NB4 (cell line): ENCODE results near the gene ADORA1.

Experiments
- DNase-seq: peaks from one replicate; pipeline ENCODE4 v3.0.0; 2010; ENCODE audit warnings: low read depth
- H3K4me3 ChIP-seq: one replicate; pipeline ENCODE4 v1.5.1; 2011; ENCODE audit warnings: mild to moderate bottlenecking, low read depth, low read length, moderate library complexity
- MYC ChIP-seq: IDR thresholded peaks from 2 replicates; pipeline ENCODE4 v1.6.1; 2011; ENCODE audit warnings: low read depth, low read length
- POLR2A ChIP-seq: IDR thresholded peaks from 2 replicates; pipeline ENCODE4 v1.6.1; 2011; ENCODE audit warnings: mild to moderate bottlenecking; ENCODE audit not compliant: insufficient read length; ENCODE audit errors: extremely low read depth
- TF ChIP-seq, protein P1 (sequence below): IDR thresholded peaks from one replicate; pipeline ENCODE4 v1.5.1; 2012; ENCODE audit warnings: low read depth, low read length
- TF ChIP-seq, protein P2 (sequence below): IDR thresholded peaks from 2 replicates; pipeline ENCODE4 v1.6.1; 2011; ENCODE audit warnings: low read depth, low read length

Gene ADORA1

DNA sequence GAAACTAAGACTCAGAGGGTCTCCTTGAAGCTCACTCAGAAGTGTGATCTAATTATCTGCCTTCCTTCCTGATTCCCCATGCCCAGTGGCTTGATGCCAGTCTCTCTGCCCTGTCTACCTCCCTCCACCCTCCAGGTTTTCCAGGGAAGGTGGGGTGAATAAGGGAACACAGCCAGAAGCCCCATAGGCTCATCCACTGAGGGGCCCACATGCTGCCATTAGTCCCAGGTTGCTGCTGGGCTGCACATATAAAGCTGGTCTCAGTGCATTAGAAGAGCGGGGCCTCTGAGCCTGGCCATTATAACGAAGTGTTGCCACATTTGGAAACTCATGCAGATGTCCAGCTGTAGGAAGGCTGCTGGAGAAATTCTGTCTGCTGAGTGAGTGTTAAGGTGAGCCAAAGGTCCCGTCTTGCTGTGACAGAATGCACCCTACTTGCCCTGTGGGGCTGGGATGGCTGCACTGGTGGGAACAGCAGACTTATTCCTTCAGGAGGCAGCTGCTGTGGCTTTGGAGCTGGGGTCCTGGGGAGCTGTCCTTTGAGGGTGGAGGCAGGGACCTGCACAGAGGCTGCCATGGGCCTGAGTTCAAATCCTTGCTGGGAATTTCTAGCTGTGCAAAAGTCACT, 2.9 kb downstream of the ADORA1 start:
- no peak for DNase-seq
- TF ChIP-seq POLR2A, result no peak
- TF ChIP-seq, protein P1, sequence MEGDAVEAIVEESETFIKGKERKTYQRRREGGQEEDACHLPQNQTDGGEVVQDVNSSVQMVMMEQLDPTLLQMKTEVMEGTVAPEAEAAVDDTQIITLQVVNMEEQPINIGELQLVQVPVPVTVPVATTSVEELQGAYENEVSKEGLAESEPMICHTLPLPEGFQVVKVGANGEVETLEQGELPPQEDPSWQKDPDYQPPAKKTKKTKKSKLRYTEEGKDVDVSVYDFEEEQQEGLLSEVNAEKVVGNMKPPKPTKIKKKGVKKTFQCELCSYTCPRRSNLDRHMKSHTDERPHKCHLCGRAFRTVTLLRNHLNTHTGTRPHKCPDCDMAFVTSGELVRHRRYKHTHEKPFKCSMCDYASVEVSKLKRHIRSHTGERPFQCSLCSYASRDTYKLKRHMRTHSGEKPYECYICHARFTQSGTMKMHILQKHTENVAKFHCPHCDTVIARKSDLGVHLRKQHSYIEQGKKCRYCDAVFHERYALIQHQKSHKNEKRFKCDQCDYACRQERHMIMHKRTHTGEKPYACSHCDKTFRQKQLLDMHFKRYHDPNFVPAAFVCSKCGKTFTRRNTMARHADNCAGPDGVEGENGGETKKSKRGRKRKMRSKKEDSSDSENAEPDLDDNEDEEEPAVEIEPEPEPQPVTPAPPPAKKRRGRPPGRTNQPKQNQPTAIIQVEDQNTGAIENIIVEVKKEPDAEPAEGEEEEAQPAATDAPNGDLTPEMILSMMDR, result no peak
- TF ChIP-seq, protein P2, sequence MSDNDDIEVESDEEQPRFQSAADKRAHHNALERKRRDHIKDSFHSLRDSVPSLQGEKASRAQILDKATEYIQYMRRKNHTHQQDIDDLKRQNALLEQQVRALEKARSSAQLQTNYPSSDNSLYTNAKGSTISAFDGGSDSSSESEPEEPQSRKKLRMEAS, result no peak
- no peak for TF ChIP-seq MYC
- H3K4me3 ChIP-seq, result no peak overlapping the region

DNA sequence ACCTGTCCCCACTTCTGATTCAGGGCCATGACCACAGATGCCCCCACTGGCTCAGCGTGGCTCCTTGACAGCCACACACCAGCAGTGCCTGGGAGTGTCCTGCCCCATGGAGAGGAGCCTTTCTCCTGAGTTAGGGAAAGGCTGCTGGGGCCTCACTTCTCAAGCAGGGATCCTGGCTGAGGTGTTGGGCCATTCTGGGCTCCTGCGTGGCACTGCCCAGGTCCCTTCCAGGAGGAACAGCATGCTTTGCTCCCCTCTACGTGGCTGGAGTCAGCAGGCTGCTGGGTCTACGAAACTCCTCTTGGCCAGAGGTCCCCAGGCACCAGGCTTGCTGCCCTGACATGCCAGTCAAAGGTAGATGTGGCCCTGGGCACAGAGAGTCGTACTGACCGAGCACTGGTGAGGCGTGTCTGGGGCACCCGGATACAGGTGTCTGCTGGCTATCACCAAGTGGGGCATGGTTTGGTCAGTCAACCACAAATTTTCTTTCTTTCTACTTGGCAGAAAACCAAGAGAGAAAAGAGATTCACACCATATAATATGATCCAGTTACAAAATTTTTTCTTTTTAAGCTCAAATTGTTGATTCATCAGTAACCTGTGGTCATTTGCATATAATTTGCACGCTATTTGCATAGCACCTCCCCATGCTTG, 4.1 kb downstream of the ADORA1 start:
- DNase-seq, result no peak
- H3K4me3 ChIP-seq, result no peak overlapping the region
- no peak for TF ChIP-seq MYC
- no peak for TF ChIP-seq POLR2A
- TF ChIP-seq, protein P2, result no peak
- TF ChIP-seq, protein P1, result no peak

DNA sequence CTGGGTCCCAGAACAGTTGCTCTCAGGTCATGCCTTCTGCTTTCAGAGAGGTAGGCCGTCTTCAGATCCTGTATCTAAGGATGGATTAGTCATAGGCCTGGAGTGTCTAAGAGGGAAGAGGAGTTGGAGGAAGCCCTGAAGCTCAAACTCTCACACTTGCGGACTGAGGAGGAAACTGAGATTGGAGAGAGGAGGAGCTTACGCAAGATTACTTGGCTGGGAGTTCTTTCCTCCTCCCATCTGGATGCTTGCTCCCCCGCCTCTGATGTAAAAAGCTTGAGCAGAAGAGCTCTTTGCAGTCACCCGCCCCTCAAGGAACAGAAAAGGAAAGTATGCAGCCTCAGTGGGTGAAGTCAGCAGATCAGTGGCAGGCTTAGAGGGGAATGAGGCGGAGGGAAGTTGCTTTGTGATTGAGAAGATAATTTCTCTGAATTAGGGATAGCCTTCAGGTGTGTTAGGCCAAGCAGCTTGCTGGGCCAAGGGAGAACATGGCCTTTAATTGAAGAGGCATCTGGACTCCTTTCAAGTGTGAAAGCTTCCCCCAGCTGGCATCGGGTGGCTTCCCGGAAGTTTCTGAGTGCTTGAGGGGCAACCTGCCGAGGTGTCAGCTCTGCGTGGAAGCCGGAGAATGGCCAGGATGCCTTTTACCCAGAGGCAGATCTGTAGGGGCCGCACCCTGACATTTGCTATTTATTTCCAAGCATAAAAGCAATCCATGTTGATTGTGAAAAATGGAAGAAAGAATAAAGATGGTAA, 6.6 kb downstream of the ADORA1 start:
- peak; percentile 81 for DNase-seq
- H3K4me3 ChIP-seq, result no peak overlapping the region
- TF ChIP-seq, protein P2, result no peak
- TF ChIP-seq, protein P1, result no peak
- TF ChIP-seq POLR2A, result no peak
- TF ChIP-seq MYC, result no peak

DNA sequence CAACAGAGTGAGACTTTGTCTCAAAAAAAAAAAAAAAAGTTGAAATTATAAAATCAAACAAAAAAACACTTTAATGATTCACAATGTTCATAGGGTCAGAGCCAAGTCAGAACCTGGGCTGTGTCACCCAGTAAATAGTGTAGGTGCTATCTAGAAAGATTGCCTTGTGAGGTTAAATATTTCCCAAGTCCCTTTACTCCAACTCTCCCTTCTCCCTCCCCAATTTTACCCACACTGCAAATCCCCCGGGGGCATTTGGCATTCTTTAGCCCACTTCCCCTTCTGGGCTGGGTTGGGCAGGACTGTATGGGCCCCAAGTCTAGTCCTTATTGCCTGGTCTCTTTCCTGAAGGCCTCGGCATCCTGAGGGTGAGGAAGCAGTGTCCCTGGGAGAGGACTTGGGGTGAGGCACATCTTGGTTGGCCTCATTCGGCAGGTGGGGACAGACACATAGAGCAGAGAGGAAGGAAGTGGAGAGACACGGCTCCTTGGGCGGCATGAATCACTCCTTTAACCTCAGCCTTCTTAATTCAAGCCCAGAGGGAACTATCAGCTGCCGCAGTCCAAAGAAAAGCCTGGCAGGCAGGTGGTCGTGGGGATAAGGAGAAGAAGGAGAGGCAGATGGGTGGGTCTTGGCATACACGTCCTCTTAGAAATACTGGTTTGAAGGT, 8.2 kb downstream of the ADORA1 start:
- DNase-seq, result peak; percentile 82
- H3K4me3 ChIP-seq, result no peak overlapping the region
- TF ChIP-seq, protein P2, result no peak
- TF ChIP-seq POLR2A (no peak), MYC (no peak)
- TF ChIP-seq, protein P1, result no peak

DNA sequence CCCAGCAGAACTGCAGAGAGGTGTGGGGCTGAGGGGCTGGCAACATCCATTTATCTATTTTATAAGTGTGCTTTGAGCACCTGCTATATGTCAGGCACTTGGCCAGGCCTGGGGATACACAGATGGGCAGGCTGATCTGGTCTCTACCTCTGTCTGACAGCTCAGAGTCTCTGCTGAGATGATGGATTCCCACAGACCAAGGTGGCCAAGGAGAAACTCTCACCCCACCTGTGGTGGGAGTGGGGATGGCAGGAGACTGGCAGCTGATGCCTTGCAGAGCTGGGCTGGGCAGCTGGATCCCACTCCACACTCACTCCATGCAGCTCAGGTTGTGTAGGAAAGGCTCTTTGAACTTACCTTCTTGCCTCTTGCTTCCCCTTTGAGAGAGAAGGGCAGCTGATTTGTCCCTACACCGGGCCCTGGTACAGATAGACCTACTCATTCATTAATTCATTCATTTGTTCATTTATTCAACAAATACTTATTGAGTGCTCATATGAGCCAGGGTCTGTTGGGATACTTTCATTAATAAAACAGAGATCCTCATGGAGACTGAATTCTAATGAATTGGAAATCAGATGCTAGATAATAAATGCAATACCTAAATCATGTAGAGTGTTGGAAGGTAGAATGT, 9.0 kb downstream of the ADORA1 start:
- no peak for DNase-seq
- H3K4me3 ChIP-seq, result no peak overlapping the region
- TF ChIP-seq MYC (no peak), POLR2A (no peak)
- TF ChIP-seq, protein P2, result no peak
- TF ChIP-seq, protein P1, result no peak
